ENCODE results near the gene CLDN5. TPM values are rescaled to one million over a fixed set of nuclear protein-coding genes. Genes with fewer than 3 reads are reported as not detected.

Gene CLDN5
- total RNA-seq, 2 donors from 2014 or later = 0.87 to 20.0 TPM

GRCh38 chr22:19488884-19489843, 35.0 kb downstream of the CLDN5 start:
- Mint-ChIP-seq H3K27ac (no peak overlapping the region), H3K36me3 (ENCODE audit: low read depth) (peaks cover 6% of the 10 kb centered on the region), H3K4me1 (peaks cover 6% of the 10 kb centered on the region), H3K4me3 (no peak overlapping the region), H3K27me3 (no peaks in the 10 kb centered on the region)
- peak; percentile 37 for ATAC-seq
- no peak for DNase-seq
- no peaks in the 10 kb centered on the region for H3K9me3 ChIP-seq (ENCODE audit: control insufficient read depth, low read length, poor library complexity, severe bottlenecking)

- H3K9me3 ChIP-seq (ENCODE audit: control insufficient read depth, low read length, poor library complexity, severe bottlenecking) = no peaks in the 10 kb centered on the region
- Mint-ChIP-seq H3K4me1 (peaks cover 6% of the 10 kb centered on the region), H3K27ac (no peak overlapping the region), H3K27me3 (no peaks in the 10 kb centered on the region), H3K4me3 (no peak overlapping the region), H3K36me3 (ENCODE audit: low read depth) (peaks cover 6% of the 10 kb centered on the region)
- ATAC-seq (no peak), DNase-seq (no peak)
Observed at GRCh38 chr22:19488285-19488684, 35.9 kb downstream of the CLDN5 start.

GRCh38 chr22:19483481-19484244, 40.5 kb downstream of the CLDN5 start:
- DNase-seq = no peak
- Mint-ChIP-seq H3K4me1 (peaks cover 9% of the 10 kb centered on the region), H3K27me3 (no peaks in the 10 kb centered on the region), H3K27ac (peak overlapping the region; percentile 66), H3K36me3 (ENCODE audit: low read depth) (no peaks in the 10 kb centered on the region), H3K4me3 (no peak overlapping the region)
- H3K9me3 ChIP-seq (ENCODE audit: control insufficient read depth, low read length, poor library complexity, severe bottlenecking) = no peaks in the 10 kb centered on the region
- ATAC-seq = no peak

GRCh38 chr22:19482297-19482696, 41.9 kb downstream of the CLDN5 start:
- Mint-ChIP-seq H3K27ac (no peak overlapping the region), H3K27me3 (no peaks in the 10 kb centered on the region), H3K4me3 (no peak overlapping the region), H3K4me1 (peaks cover 20% of the 10 kb centered on the region), H3K36me3 (ENCODE audit: low read depth) (no peaks in the 10 kb centered on the region)
- ATAC-seq = no peak
- DNase-seq = no peak
- H3K9me3 ChIP-seq (ENCODE audit: control insufficient read depth, low read length, poor library complexity, severe bottlenecking) = no peaks in the 10 kb centered on the region

GRCh38 chr22:19480789-19481188, 43.4 kb downstream of the CLDN5 start:
- peaks cover 28% of the 10 kb centered on the region for H3K4me1 Mint-ChIP-seq
- H3K36me3 Mint-ChIP-seq (ENCODE audit: low read depth) = no peaks in the 10 kb centered on the region
- DNase-seq = no peak
- peak overlapping the region; percentile 98 for H3K4me3 Mint-ChIP-seq
- H3K9me3 ChIP-seq (ENCODE audit: control insufficient read depth, low read length, poor library complexity, severe bottlenecking) = no peaks in the 10 kb centered on the region
- no peak overlapping the region for H3K27ac Mint-ChIP-seq
- ATAC-seq = no peak
- H3K27me3 Mint-ChIP-seq = no peaks in the 10 kb centered on the region

- Mint-ChIP-seq H3K27ac (peak overlapping the region; percentile 98), H3K4me1 (peaks cover 32% of the 10 kb centered on the region)
- ATAC-seq = no peak
Observed at GRCh38 chr22:19480173-19480568, 44.0 kb downstream of the CLDN5 start.

GRCh38 chr22:19479355-19480172, 44.6 kb downstream of the CLDN5 start, which contains the start of gene CDC45:
Gene CDC45, plus strand, starts transcription at chr22:19479920. Its CDS starts 49 bp downstream, at chr22:19479969.
- Mint-ChIP-seq H3K4me3 (peak within 1 kb of the TSS; percentile 98), H3K36me3 (ENCODE audit: low read depth) (no peaks in the 10 kb centered on the region), H3K27ac (peak within 1 kb of the TSS; percentile 98), H3K27me3 (no peaks in the 10 kb centered on the region), H3K4me1 (peaks cover 32% of the 10 kb centered on the region)
- ATAC-seq (peak; percentile 91), DNase-seq (peak; percentile 81 to 88 (median 84))
- no peaks in the 10 kb centered on the region for H3K9me3 ChIP-seq (ENCODE audit: control insufficient read depth, low read length, poor library complexity, severe bottlenecking)

More at GRCh38 chr22:19480173-19480568, 44.0 kb downstream of the CLDN5 start:
- Mint-ChIP-seq H3K27me3 (no peaks in the 10 kb centered on the region), H3K36me3 (ENCODE audit: low read depth) (no peaks in the 10 kb centered on the region), H3K4me3 (peak overlapping the region; percentile 98)
- no peaks in the 10 kb centered on the region for H3K9me3 ChIP-seq (ENCODE audit: control insufficient read depth, low read length, poor library complexity, severe bottlenecking)
- DNase-seq = no peak

GRCh38 chr22:19478901-19479354, 45.3 kb downstream of the CLDN5 start, which contains the start of gene UFD1:
Gene UFD1, minus strand, starts transcription at chr22:19479193. Its CDS starts 108 bp downstream, at chr22:19479085.
- Mint-ChIP-seq H3K4me1 (peaks cover 32% of the 10 kb centered on the region), H3K4me3 (peak within 1 kb of the TSS; percentile 98), H3K27ac (peak within 1 kb of the TSS; percentile 98), H3K27me3 (no peaks in the 10 kb centered on the region), H3K36me3 (ENCODE audit: low read depth) (no peaks in the 10 kb centered on the region)
- DNase-seq (peak; percentile 74), ATAC-seq (peak; percentile 64)
- H3K9me3 ChIP-seq (ENCODE audit: control insufficient read depth, low read length, poor library complexity, severe bottlenecking) = no peaks in the 10 kb centered on the region

- ATAC-seq (no peak), DNase-seq (peak in 1 of 3 donors; percentile 12)
- Mint-ChIP-seq H3K27me3 (no peaks in the 10 kb centered on the region), H3K4me1 (peaks cover 34% of the 10 kb centered on the region), H3K27ac (peak overlapping the region; percentile 98), H3K4me3 (peak overlapping the region; percentile 98), H3K36me3 (ENCODE audit: low read depth) (no peaks in the 10 kb centered on the region)
- H3K9me3 ChIP-seq (ENCODE audit: control insufficient read depth, low read length, poor library complexity, severe bottlenecking) = no peaks in the 10 kb centered on the region
Observed at GRCh38 chr22:19478045-19478900, 45.9 kb downstream of the CLDN5 start.

GRCh38 chr22:19477321-19478044, 46.7 kb downstream of the CLDN5 start:
- H3K4me1 Mint-ChIP-seq = peaks cover 34% of the 10 kb centered on the region
- peak overlapping the region; percentile 98 for H3K27ac Mint-ChIP-seq
- ATAC-seq (no peak), DNase-seq (no peak)
- H3K9me3 ChIP-seq (ENCODE audit: control insufficient read depth, low read length, poor library complexity, severe bottlenecking) = no peaks in the 10 kb centered on the region
- H3K4me3 Mint-ChIP-seq = peak overlapping the region; percentile 98
- H3K36me3 Mint-ChIP-seq (ENCODE audit: low read depth) = no peaks in the 10 kb centered on the region
- no peaks in the 10 kb centered on the region for H3K27me3 Mint-ChIP-seq

- Mint-ChIP-seq H3K27me3 (no peaks in the 10 kb centered on the region), H3K36me3 (ENCODE audit: low read depth) (no peaks in the 10 kb centered on the region), H3K4me1 (peaks cover 34% of the 10 kb centered on the region), H3K27ac (no peak overlapping the region), H3K4me3 (no peak overlapping the region)
- DNase-seq (no peak), ATAC-seq (no peak)
- H3K9me3 ChIP-seq (ENCODE audit: control insufficient read depth, low read length, poor library complexity, severe bottlenecking) = no peaks in the 10 kb centered on the region
Observed at GRCh38 chr22:19476023-19476422, 48.2 kb downstream of the CLDN5 start.

Measured in T-helper 17 cell (primary cell).